Skeletal muscle satellite cell (primary cell): ENCODE measurements around the gene ITPRIPL2.

Experiments
- H3K27me3 ChIP-seq: 2 replicates; pipeline ENCODE4 v1.7.0; 2013; ENCODE audit warnings: low read length; ENCODE audit not compliant: control insufficient read depth, insufficient read depth
- H3K36me3 ChIP-seq: 2 replicates; pipeline ENCODE4 v1.7.0; 2013; ENCODE audit warnings: mild to moderate bottlenecking, control low read depth, low read length; ENCODE audit not compliant: insufficient read depth
- H3K4me1 ChIP-seq: 2 replicates; pipeline ENCODE4 v1.7.0; 2013; ENCODE audit warnings: low read length; ENCODE audit not compliant: control insufficient read depth, insufficient read depth
- H3K4me2 ChIP-seq: 2 replicates; pipeline ENCODE4 v1.7.0; 2013; ENCODE audit warnings: mild to moderate bottlenecking, low read length
- H3K4me3 ChIP-seq: 2 replicates; pipeline ENCODE4 v1.7.0; 2013; ENCODE audit warnings: low read length
- H3K9ac ChIP-seq: 2 replicates; pipeline ENCODE4 v1.7.0; 2013; ENCODE audit warnings: mild to moderate bottlenecking, low read depth, low read length, moderate library complexity
- H3K9me3 ChIP-seq: replicated peaks from 2 replicates; pipeline ENCODE4 v1.7.0; 2013; ENCODE audit warnings: mild to moderate bottlenecking, control low read depth, low read length

ITPRIPL2 gene

DNA sequence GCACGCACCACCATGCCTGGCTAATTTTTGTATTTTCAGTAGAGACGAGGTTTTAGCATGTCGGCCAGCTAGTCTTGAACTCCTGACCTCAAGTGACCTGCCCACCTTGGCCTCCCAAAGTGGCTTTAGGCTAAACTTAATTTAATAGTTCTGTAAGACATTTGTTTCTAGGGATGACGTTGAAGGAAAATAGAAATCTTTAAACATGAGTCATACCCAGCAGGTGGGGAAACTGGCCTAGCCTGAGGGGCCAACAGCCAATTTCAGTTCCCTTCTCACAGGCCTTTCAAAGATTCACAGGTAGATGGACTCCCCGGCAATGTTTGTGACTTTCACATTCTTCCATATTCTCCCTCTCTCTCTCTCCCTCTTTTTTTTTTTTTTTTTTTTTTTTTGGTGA is 18.1 kb upstream of the ITPRIPL2 start:
- Histone ChIP-seq H3K27me3 (no peaks in the 10 kb centered on the region), H3K4me2 (no peak overlapping the region), H3K4me3 (no peak overlapping the region), H3K9ac (no peak overlapping the region), H3K36me3 (no peaks in the 10 kb centered on the region), H3K9me3 (no peaks in the 10 kb centered on the region), H3K4me1 (peaks cover 14% of the 10 kb centered on the region)

DNA sequence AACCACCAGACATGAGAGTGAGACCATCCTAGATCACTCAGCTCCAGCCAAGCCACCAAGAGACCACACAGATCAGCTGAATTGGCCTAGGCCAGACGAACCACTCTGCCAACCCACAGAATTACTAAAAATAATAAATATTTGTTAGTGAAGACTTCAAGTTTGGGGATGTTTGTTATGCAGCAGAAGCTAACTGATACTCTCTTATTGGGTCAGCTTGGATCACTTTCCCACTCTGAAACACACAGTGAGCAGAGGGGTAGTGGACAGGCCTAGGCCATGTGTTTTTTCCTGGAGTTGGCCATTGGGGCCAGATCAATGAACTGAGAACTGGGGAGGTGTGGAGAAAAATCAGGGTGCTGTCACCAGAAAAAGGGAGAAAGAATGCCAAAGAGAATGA is 15.6 kb upstream of the ITPRIPL2 start:
- Histone ChIP-seq H3K27me3 (no peaks in the 10 kb centered on the region), H3K9me3 (no peaks in the 10 kb centered on the region), H3K36me3 (no peaks in the 10 kb centered on the region), H3K4me3 (no peak overlapping the region), H3K9ac (no peak overlapping the region), H3K4me2 (no peak overlapping the region), H3K4me1 (peaks cover 10% of the 10 kb centered on the region)

DNA sequence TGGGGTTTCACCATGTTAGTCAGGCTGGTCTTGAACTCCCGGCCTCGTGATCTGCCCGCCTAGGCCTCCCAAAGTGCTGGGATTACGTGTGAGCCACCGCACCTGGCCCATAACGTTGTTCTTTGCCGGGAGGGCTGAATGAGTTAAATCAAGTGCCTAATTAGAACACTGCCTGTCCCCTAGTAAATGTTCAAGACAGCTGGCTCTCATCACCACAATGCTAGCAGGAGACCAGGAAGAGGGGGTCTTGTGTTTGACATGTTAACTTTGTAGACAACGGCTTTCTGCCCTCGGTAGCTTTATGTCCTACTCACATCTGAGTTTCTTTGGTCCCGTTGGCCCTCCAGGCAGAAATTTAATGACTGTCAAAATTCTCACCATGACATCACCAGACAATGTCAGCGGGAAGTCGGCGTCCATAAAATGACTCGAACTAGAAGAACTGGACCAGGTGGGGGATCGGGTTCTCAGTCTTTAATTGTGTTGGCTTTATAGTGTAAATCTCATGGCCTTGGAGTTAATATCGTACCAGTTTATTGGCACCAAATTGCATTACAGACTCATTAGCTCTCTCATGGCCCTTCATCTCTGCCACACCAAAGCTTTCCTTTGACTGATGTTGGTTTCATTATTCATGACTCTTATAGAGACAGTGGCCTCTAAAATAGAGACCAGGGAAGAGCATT is 11.4 kb upstream of the ITPRIPL2 start:
- H3K4me2 ChIP-seq: peak overlapping the region; percentile 30
- H3K36me3 ChIP-seq: no peaks in the 10 kb centered on the region
- no peaks in the 10 kb centered on the region for H3K27me3 ChIP-seq
- H3K4me3 ChIP-seq: no peak overlapping the region
- H3K9me3 ChIP-seq: no peaks in the 10 kb centered on the region
- no peak overlapping the region for H3K9ac ChIP-seq
- peaks cover 9% of the 10 kb centered on the region for H3K4me1 ChIP-seq

DNA sequence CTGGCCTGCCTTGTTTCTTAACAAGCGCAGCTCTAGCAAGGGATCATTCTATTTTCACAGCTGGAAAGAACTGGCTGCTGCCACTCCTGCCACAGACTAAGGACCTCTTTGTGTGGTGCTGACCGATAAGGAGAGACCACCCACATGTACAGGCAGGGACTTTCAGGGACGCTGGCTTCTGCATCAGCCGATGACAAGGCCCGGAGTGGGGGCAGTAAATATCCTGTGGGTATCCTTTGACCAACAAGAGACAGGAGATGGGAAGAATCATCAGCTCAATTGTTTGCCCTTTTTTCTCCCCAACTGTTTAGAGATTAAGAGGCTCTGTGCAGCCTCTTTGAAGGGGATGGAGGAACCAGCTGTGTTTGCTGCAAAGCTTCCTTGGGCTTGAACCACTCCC is 9.2 kb upstream of the ITPRIPL2 start:
- no peak overlapping the region for H3K9ac ChIP-seq
- no peak overlapping the region for H3K4me2 ChIP-seq
- no peak overlapping the region for H3K4me3 ChIP-seq
- no peaks in the 10 kb centered on the region for H3K9me3 ChIP-seq
- no peaks in the 10 kb centered on the region for H3K36me3 ChIP-seq
- H3K27me3 ChIP-seq: no peaks in the 10 kb centered on the region
- H3K4me1 ChIP-seq: peaks cover 18% of the 10 kb centered on the region

DNA sequence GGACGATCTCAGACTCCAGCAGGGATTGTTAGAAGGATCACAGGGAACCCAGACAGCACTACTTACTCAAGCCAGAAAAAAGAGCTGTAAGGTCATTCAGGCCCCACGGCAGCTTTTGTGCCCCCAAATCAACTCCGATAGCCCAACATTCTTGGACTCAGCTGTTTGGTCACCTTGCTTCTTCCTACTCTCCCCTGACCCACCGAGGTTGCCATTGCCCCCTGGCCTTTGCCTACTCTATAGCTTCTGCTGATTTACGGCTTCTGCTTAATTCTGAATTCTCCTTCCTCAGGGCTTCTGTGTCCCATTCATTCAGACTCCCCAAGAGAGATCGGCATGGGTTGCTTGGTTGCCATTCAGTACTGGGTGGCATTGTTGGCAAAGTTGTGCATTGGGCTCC is 8.6 kb upstream of the ITPRIPL2 start:
- Histone ChIP-seq H3K27me3 (no peaks in the 10 kb centered on the region), H3K4me2 (no peak overlapping the region), H3K9ac (no peak overlapping the region), H3K36me3 (no peaks in the 10 kb centered on the region), H3K4me3 (no peak overlapping the region), H3K9me3 (no peaks in the 10 kb centered on the region), H3K4me1 (peaks cover 18% of the 10 kb centered on the region)

DNA sequence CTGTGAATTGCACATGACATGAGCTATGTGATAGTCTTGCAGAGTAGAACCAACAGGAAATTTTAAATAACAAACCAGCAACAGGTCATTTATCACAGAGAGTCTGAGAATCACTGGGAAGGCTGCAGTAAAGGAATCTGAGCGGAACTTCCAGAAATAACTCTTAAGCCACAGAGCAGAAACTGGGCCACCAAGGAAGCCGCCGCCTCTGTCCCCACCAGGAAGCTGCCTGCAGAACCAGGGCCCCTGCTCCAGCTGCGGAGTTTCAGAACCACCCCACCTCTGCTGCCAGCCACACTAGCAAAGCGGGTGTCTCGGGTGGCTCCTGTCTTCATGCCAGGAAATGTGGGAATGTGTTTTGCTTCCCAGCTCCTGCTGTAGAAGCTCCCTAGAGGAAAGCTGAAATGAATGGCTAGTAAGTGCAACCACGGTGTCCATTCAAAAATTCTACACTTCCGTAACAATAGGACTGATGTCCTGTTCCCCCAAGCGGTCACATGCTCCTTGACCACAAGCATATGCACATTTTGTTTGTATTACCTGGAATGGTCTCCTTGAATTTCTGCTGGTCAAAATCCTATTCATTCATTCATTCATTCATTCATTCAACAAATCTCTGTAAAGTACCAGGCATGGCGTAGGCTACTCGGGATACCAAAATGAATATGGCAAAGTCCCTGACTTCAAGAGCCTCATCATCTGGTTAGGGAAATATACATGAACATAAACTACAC is 7.7 kb upstream of the ITPRIPL2 start:
- Histone ChIP-seq H3K27me3 (no peaks in the 10 kb centered on the region), H3K36me3 (no peaks in the 10 kb centered on the region), H3K9me3 (no peaks in the 10 kb centered on the region), H3K4me3 (no peak overlapping the region), H3K4me1 (peaks cover 18% of the 10 kb centered on the region), H3K9ac (no peak overlapping the region), H3K4me2 (no peak overlapping the region)

DNA sequence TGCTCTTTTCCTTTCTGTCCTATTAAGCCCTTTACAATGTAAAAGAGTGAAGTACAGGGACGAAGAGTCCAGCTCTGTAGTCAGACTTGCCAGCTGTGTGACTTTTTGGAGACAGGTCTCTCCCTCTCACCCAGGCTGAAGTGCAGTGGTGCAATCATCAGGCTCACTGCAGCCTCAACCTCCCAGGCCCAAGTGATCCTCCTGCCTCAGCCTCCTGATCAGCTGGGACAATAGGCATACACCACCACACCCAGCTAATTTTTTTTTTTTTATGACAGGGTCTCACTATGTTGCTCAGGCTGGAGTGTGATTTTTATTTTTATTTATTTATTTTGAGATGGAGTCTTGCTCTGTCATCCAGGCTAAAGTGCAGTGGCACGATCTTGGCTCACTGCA is 7.1 kb upstream of the ITPRIPL2 start:
- no peak overlapping the region for H3K4me3 ChIP-seq
- H3K9me3 ChIP-seq: no peaks in the 10 kb centered on the region
- no peak overlapping the region for H3K4me2 ChIP-seq
- H3K27me3 ChIP-seq: no peaks in the 10 kb centered on the region
- peaks cover 18% of the 10 kb centered on the region for H3K4me1 ChIP-seq
- no peaks in the 10 kb centered on the region for H3K36me3 ChIP-seq
- H3K9ac ChIP-seq: no peak overlapping the region

DNA sequence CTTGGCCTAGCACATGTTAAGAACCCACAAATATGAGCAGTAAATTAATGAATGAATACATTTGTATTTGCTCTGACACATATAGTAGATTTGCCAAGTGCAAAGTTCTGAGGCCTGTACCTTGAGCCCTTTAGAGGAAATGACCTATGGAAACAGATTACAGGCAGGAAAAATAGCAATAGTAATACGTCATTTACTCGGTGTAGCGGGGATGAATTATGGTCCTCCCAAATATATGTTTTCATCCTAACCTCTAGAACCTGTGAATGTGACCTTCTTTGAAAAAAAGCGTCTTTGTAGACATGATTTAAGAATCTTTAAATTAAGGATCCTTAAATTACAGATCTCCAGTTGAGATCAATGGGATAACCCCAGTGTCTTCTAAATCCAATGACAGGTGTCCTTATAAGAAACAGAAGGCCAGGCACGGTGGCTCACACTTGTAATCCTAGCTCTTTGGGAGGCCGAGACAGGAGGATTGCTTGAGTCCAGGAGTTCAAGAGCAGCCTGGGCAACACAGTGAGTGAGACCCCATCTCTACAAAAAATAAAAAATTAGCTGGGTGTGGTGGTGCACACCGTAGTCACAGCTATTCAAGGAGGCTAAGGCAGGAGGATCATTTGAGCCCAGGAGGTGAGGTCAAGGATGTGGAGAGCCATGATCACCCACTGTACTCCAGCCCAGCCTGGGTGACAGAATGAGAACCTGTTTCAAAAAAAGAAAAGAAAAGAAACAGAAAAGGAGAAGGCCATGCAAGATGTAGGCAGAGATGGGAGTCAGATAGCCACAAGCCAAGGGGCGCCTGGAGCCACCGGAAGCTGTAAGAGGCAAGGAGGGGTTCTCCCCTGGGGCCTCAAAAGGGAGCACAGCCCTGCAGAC is 5.1 kb upstream of the ITPRIPL2 start:
- Histone ChIP-seq H3K9ac (no peak overlapping the region), H3K27me3 (no peaks in the 10 kb centered on the region), H3K4me1 (peaks cover 22% of the 10 kb centered on the region), H3K4me2 (no peak overlapping the region), H3K36me3 (no peaks in the 10 kb centered on the region), H3K9me3 (no peaks in the 10 kb centered on the region), H3K4me3 (no peak overlapping the region)

DNA sequence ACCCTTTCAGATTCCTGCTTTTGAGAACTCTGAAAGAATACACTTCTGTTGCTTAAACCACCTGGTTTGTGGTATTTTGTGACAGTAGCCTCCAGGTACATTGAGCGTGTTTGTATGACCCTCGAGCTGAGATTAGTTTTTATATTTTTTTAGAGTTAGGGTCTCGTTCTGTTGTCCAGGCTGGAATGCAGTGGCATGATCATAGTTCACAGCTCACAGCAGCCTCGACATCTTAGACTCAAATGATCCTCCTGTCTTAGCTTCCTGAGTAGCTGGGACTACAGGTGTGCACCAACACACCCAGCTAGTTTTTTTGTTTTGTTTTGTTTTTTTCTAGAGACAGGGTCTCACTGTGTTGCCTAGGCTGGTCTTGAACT is 4.5 kb upstream of the ITPRIPL2 start:
- Histone ChIP-seq H3K36me3 (no peaks in the 10 kb centered on the region), H3K27me3 (no peaks in the 10 kb centered on the region), H3K4me2 (no peak overlapping the region), H3K4me3 (no peak overlapping the region), H3K9ac (no peak overlapping the region), H3K9me3 (no peaks in the 10 kb centered on the region), H3K4me1 (peaks cover 22% of the 10 kb centered on the region)

DNA sequence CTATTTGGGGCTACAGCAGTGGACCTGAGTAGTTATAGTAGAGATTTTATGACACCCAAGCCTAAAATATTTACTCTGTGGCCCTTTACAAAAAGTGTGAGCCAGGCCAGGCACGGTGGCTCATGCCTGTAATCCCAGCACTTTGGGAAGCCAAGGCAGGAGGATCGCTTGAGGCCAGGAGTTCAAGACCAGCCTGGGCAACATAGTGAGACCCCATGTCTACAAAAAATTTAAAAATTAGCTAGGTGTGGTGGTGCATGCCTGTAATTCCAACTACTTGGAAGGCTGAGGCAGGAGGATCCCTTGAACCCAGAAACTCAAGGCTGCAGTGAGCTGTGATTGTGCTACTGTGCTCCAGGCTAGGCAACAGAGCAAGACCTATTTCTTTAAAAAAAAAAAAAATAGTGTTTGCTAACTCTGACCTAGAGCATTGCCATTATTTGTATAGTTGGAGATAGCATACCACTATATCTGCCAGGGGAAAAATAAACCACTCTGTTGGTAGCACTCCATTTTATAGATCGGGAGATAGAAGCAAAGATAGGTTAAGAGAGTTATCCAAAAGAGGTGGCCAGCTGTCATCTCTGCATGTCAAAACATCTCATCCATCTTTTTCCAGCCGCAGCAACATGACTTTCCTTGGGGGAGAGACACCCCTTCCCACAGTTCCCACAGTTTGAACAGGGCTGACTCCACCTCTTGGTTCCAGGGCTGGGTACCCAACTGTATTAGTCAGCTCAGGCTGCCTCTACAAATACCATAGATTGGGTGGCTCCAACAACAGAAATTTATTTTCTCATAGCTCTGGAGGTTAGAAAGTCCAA is 3.0 kb upstream of the ITPRIPL2 start:
- peaks cover 37% of the 10 kb centered on the region for H3K4me1 ChIP-seq
- no peaks in the 10 kb centered on the region for H3K27me3 ChIP-seq
- no peak overlapping the region for H3K4me2 ChIP-seq
- no peaks in the 10 kb centered on the region for H3K9me3 ChIP-seq
- H3K36me3 ChIP-seq: peaks cover 9% of the 10 kb centered on the region
- no peak overlapping the region for H3K9ac ChIP-seq
- H3K4me3 ChIP-seq: no peak overlapping the region

DNA sequence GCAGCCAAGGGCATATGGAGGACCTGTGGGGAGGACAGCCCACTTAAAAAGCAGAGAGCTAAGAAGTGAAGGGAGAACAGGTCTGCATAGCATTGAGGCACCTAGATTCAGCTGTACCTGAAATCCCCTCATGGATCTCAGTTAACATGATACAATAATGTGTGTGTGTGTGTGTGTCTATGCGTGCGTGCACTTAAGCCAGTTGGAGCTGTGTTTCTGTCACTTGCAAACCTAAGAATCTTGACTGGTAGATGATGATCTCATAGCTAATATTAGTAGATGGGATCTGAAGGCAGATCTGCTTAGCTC is 1.7 kb upstream of the ITPRIPL2 start:
- H3K9ac ChIP-seq: no peak overlapping the region
- H3K4me2 ChIP-seq: no peak overlapping the region
- H3K9me3 ChIP-seq: no peaks in the 10 kb centered on the region
- peaks cover 22% of the 10 kb centered on the region for H3K36me3 ChIP-seq
- H3K4me3 ChIP-seq: no peak overlapping the region
- no peaks in the 10 kb centered on the region for H3K27me3 ChIP-seq
- peaks cover 50% of the 10 kb centered on the region for H3K4me1 ChIP-seq
